Stimulated activated naive CD8-positive, alpha-beta T cell treated with anti-CD3 and anti-CD28 coated beads, Interleukin-15, amount 100 ng/mL, for 72 hours (primary cell): ENCODE results near the gene EIF4E1B.

Experiments used
- ATAC-seq: fragments of 150-1000 bp; cut with Tn5 transposase; 2 replicates; pipeline ENCODE4 v1.10.0; 2021; ENCODE audit warnings: mild to moderate bottlenecking, moderate library complexity
- DNase-seq, 2 donors: peaks; one replicate each; pipeline ENCODE4 v3.0.0; 2021 to 2022
- H3K27ac Mint-ChIP-seq, 2 donors: one replicate each; pipeline ENCODE4 v1.8.0; 2022; ENCODE audit warnings: mild to moderate bottlenecking in 2 of 2, mixed read lengths in 2 of 2, moderate library complexity in 2 of 2
- H3K27me3 Mint-ChIP-seq: one replicate; pipeline ENCODE4 v1.8.0; 2022; ENCODE audit warnings: mixed read lengths
- H3K4me1 Mint-ChIP-seq: one replicate; pipeline ENCODE4 v1.8.0; 2022; ENCODE audit warnings: mild to moderate bottlenecking, mixed read lengths
- H3K4me3 Mint-ChIP-seq, 2 donors: one replicate each; pipeline ENCODE4 v1.8.0; 2022; ENCODE audit warnings: mild to moderate bottlenecking in 2 of 2, mixed read lengths in 2 of 2, moderate library complexity in 1 of 2
- H3K9me3 Mint-ChIP-seq, 2 donors: one replicate each; pipeline ENCODE4 v1.8.0; 2022; ENCODE audit warnings: mixed read lengths in 2 of 2

The EIF4E1B gene

GRCh38 chr5:176646049-176646706 is 15.7 kb downstream of the EIF4E1B start:
- no peaks in the 10 kb centered on the region for H3K27me3 Mint-ChIP-seq
- no peaks in the 10 kb centered on the region for H3K9me3 Mint-ChIP-seq
- H3K27ac Mint-ChIP-seq: peak overlapping the region; percentile 93 to 95
- ATAC-seq: no peak
- DNase-seq: no peak
- peaks cover 51% of the 10 kb centered on the region for H3K4me1 Mint-ChIP-seq
- peak overlapping the region; percentile 92 to 93 for H3K4me3 Mint-ChIP-seq

- Mint-ChIP-seq H3K4me1 (peaks cover 56% of the 10 kb centered on the region), H3K27ac (peak overlapping the region; percentile 93 to 95), H3K27me3 (no peaks in the 10 kb centered on the region), H3K4me3 (peak overlapping the region; percentile 92 to 93), H3K9me3 (no peaks in the 10 kb centered on the region)
- ATAC-seq: peak; percentile 33
- DNase-seq: no peak
Measured at GRCh38 chr5:176646707-176647029, 16.2 kb downstream of the EIF4E1B start.

- ATAC-seq (peak; percentile 88), DNase-seq (peak; percentile 99)
- Mint-ChIP-seq H3K9me3 (no peaks in the 10 kb centered on the region), H3K4me3 (peak within 1 kb of the TSS; percentile 92 to 93), H3K4me1 (peaks cover 62% of the 10 kb centered on the region), H3K27ac (peak within 1 kb of the TSS; percentile 93 to 95), H3K27me3 (no peaks in the 10 kb centered on the region)
Measured at GRCh38 chr5:176647030-176647842, 16.8 kb downstream of the EIF4E1B start, which contains the start of gene TSPAN17. TSS of gene TSPAN17 (plus strand) at chr5:176647484. CDS start at chr5:176647616, 132 bp downstream.

GRCh38 chr5:176647843-176648473 is 17.5 kb downstream of the EIF4E1B start:
- peak; percentile 0 for ATAC-seq
- H3K4me3 Mint-ChIP-seq: peak overlapping the region; percentile 81 to 92
- H3K27ac Mint-ChIP-seq: peak overlapping the region; percentile 70 to 86
- H3K27me3 Mint-ChIP-seq: no peaks in the 10 kb centered on the region
- DNase-seq: no peak
- H3K9me3 Mint-ChIP-seq: no peaks in the 10 kb centered on the region
- H3K4me1 Mint-ChIP-seq: peaks cover 69% of the 10 kb centered on the region

GRCh38 chr5:176648474-176649194 is 18.2 kb downstream of the EIF4E1B start:
- no peaks in the 10 kb centered on the region for H3K9me3 Mint-ChIP-seq
- peak overlapping the region; percentile 81 to 92 for H3K4me3 Mint-ChIP-seq
- peak overlapping the region; percentile 21 to 85 for H3K27ac Mint-ChIP-seq
- ATAC-seq: peak; percentile 6
- DNase-seq: peak; percentile 27 to 39
- H3K4me1 Mint-ChIP-seq: peaks cover 76% of the 10 kb centered on the region
- no peaks in the 10 kb centered on the region for H3K27me3 Mint-ChIP-seq

- H3K27ac Mint-ChIP-seq: peak overlapping the region in 1 of 2 donors; percentile 36
- peak overlapping the region in 1 of 2 donors; percentile 46 for H3K4me3 Mint-ChIP-seq
- DNase-seq (no peak), ATAC-seq (no peak)
- no peaks in the 10 kb centered on the region for H3K9me3 Mint-ChIP-seq
- peaks cover 94% of the 10 kb centered on the region for H3K4me1 Mint-ChIP-seq
- H3K27me3 Mint-ChIP-seq: no peaks in the 10 kb centered on the region
Measured at GRCh38 chr5:176650354-176650884, 19.9 kb downstream of the EIF4E1B start.

GRCh38 chr5:176651472-176651980 is 21.1 kb downstream of the EIF4E1B start:
- DNase-seq: no peak
- peaks cover 85% of the 10 kb centered on the region for H3K4me1 Mint-ChIP-seq
- H3K4me3 Mint-ChIP-seq: peak overlapping the region in 1 of 2 donors; percentile 16
- ATAC-seq: no peak
- no peak overlapping the region for H3K27ac Mint-ChIP-seq
- H3K9me3 Mint-ChIP-seq: no peaks in the 10 kb centered on the region
- H3K27me3 Mint-ChIP-seq: no peaks in the 10 kb centered on the region

- H3K27ac Mint-ChIP-seq: no peak overlapping the region
- H3K27me3 Mint-ChIP-seq: no peaks in the 10 kb centered on the region
- no peaks in the 10 kb centered on the region for H3K9me3 Mint-ChIP-seq
- DNase-seq (no peak), ATAC-seq (no peak)
- peaks cover 82% of the 10 kb centered on the region for H3K4me1 Mint-ChIP-seq
- peak overlapping the region in 1 of 2 donors; percentile 22 for H3K4me3 Mint-ChIP-seq
Measured at GRCh38 chr5:176652136-176652535, 21.7 kb downstream of the EIF4E1B start.

GRCh38 chr5:176653401-176654385 is 23.2 kb downstream of the EIF4E1B start:
- Mint-ChIP-seq H3K27me3 (no peaks in the 10 kb centered on the region), H3K4me1 (peaks cover 86% of the 10 kb centered on the region), H3K27ac (peak overlapping the region; percentile 2 to 64), H3K4me3 (peak overlapping the region; percentile 52 to 65), H3K9me3 (no peaks in the 10 kb centered on the region)
- ATAC-seq (peak; percentile 81), DNase-seq (peak; percentile 74 to 83)

GRCh38 chr5:176654856-176655255 is 24.4 kb downstream of the EIF4E1B start:
- DNase-seq (no peak), ATAC-seq (no peak)
- peak overlapping the region in 1 of 2 donors; percentile 23 for H3K27ac Mint-ChIP-seq
- peaks cover 84% of the 10 kb centered on the region for H3K4me1 Mint-ChIP-seq
- H3K4me3 Mint-ChIP-seq: peak overlapping the region in 1 of 2 donors; percentile 29
- no peaks in the 10 kb centered on the region for H3K9me3 Mint-ChIP-seq
- no peaks in the 10 kb centered on the region for H3K27me3 Mint-ChIP-seq

- ATAC-seq (no peak), DNase-seq (no peak)
- Mint-ChIP-seq H3K27me3 (no peaks in the 10 kb centered on the region), H3K9me3 (no peaks in the 10 kb centered on the region), H3K4me3 (no peak overlapping the region), H3K4me1 (peaks cover 77% of the 10 kb centered on the region), H3K27ac (no peak overlapping the region)
Measured at GRCh38 chr5:176656467-176656990, 26.1 kb downstream of the EIF4E1B start.

- DNase-seq: peak; percentile 61 to 66
- Mint-ChIP-seq H3K4me3 (peak overlapping the region in 1 of 2 donors; percentile 62), H3K4me1 (peaks cover 61% of the 10 kb centered on the region), H3K27me3 (no peaks in the 10 kb centered on the region), H3K9me3 (no peaks in the 10 kb centered on the region), H3K27ac (no peak overlapping the region)
- ATAC-seq: peak; percentile 62
Measured at GRCh38 chr5:176658007-176658599, 27.6 kb downstream of the EIF4E1B start.

- no peaks in the 10 kb centered on the region for H3K9me3 Mint-ChIP-seq
- DNase-seq (no peak), ATAC-seq (peak; percentile 13)
- peak overlapping the region in 1 of 2 donors; percentile 8 for H3K27ac Mint-ChIP-seq
- peaks cover 53% of the 10 kb centered on the region for H3K4me1 Mint-ChIP-seq
- peaks cover 5% of the 10 kb centered on the region for H3K27me3 Mint-ChIP-seq
- peak overlapping the region; percentile 62 for H3K4me3 Mint-ChIP-seq
Measured at GRCh38 chr5:176658817-176659511, 28.5 kb downstream of the EIF4E1B start.
